KMS-11 (cell line): Measurements from ENCODE around the gene KIAA0825.

Experiments used
- H2AFZ ChIP-seq: fragments of 200-600 bp; sonication (generic); 2 replicates; pipeline ENCODE4 v1.6.1; 2016; ENCODE audit warnings: antibody characterized with exemption, mixed run types, low read depth
- H3K27ac ChIP-seq: fragments of 200-600 bp; sonication (generic); 2 replicates; pipeline ENCODE4 v1.6.1; 2016; ENCODE audit warnings: mild to moderate bottlenecking, mixed run types
- H3K27me3 ChIP-seq: fragments of 200-600 bp; sonication (generic); 2 replicates; pipeline ENCODE4 v1.6.1; 2017; ENCODE audit warnings: mild to moderate bottlenecking, low read depth, mixed run types, moderate library complexity; ENCODE audit not compliant: insufficient read depth
- H3K36me3 ChIP-seq: fragments of 200-600 bp; sonication (generic); 2 replicates; pipeline ENCODE4 v1.6.1; 2017; ENCODE audit warnings: mild to moderate bottlenecking, mixed run types; ENCODE audit not compliant: insufficient read depth
- H3K4me1 ChIP-seq: fragments of 200-600 bp; sonication (generic); 2 replicates; pipeline ENCODE4 v1.6.1; 2016; ENCODE audit warnings: mild to moderate bottlenecking, low read depth, mixed run types; ENCODE audit not compliant: poor library complexity, severe bottlenecking
- H3K4me2 ChIP-seq: fragments of 200-600 bp; sonication (generic); 2 replicates; pipeline ENCODE4 v1.7.0; 2016; ENCODE audit warnings: mild to moderate bottlenecking, mixed run types
- H3K4me3 ChIP-seq: fragments of 200-600 bp; sonication (generic); IDR thresholded peaks from 2 replicates; pipeline ENCODE4 v1.6.1; 2017; ENCODE audit warnings: low read depth, low read length, mixed read lengths; ENCODE audit not compliant: insufficient read depth
- H3K79me2 ChIP-seq: fragments of 200-600 bp; sonication (generic); 2 replicates; pipeline ENCODE4 v1.6.1; 2016; ENCODE audit warnings: low read depth, mixed run types; ENCODE audit not compliant: insufficient read depth
- H3K9ac ChIP-seq: fragments of 200-600 bp; sonication (generic); 2 replicates; pipeline ENCODE4 v1.6.1; 2016; ENCODE audit warnings: mild to moderate bottlenecking, mixed run types
- H4K20me1 ChIP-seq: fragments of 200-600 bp; sonication (generic); 2 replicates; pipeline ENCODE4 v1.6.1; 2016; ENCODE audit warnings: mild to moderate bottlenecking, mixed run types; ENCODE audit not compliant: insufficient read depth
- CTCF ChIP-seq: fragments of 200-600 bp; sonication (generic); conservative IDR thresholded peaks from 2 replicates; pipeline ENCODE4 v1.6.1; 2017; ENCODE audit warnings: low read depth, mild to moderate bottlenecking, antibody characterized with exemption, low read length, moderate library complexity, mixed read lengths

The KIAA0825 gene

DNA sequence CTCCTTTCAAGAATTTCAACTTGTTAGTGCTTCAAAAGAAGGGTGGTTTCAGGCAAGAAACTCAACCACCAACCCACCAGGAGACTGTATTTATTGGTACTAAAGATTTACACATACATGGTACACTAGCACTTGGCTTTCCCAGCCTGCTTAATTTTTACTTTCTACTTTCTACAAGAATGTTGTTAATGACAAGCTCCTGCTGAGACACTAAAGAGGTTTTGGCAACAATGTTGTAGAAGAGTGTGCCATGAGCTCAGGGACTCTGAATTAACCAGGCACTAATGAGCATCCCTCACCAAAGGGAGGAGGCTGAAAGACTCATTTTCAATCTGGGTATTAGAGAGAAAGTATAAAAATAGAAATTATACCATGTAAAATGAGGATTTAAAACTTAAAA is 195.0 kb downstream of the KIAA0825 start:
- TF ChIP-seq CTCF, result no peak
- Histone ChIP-seq H3K9ac (no peak overlapping the region), H3K79me2 (no peaks in the 10 kb centered on the region), H2AFZ (no peak overlapping the region), H3K27me3 (no peaks in the 10 kb centered on the region), H3K4me3 (no peak overlapping the region), H4K20me1 (no peaks in the 10 kb centered on the region), H3K4me1 (no peaks in the 10 kb centered on the region), H3K27ac (no peak overlapping the region), H3K4me2 (no peak overlapping the region), H3K36me3 (no peaks in the 10 kb centered on the region)

DNA sequence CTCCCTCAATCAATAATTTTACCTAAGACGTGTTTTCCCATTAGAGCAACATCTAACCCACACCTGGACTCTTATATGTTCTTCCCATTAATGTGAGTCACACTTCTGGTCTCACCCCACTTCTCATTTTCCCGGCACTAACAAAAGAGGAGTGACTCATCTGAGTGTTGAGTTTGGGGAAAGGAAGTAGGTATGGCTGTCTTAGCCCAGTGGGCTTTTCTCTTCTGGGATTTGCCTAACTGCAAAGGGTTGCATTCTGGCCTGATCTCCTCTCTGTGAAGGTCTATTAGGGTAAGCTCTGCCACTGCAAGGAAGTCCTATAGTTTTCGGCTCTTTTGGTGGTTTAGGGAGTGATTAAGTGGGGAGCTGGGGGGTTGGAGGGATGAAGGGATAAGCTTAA is 195.6 kb downstream of the KIAA0825 start:
- no peak overlapping the region for H3K4me2 ChIP-seq
- no peaks in the 10 kb centered on the region for H3K36me3 ChIP-seq
- H3K4me1 ChIP-seq, result no peaks in the 10 kb centered on the region
- TF ChIP-seq CTCF, result no peak
- H3K27me3 ChIP-seq, result no peaks in the 10 kb centered on the region
- H3K9ac ChIP-seq, result no peak overlapping the region
- no peaks in the 10 kb centered on the region for H3K79me2 ChIP-seq
- no peak overlapping the region for H3K4me3 ChIP-seq
- no peak overlapping the region for H2AFZ ChIP-seq
- no peak overlapping the region for H3K27ac ChIP-seq
- no peaks in the 10 kb centered on the region for H4K20me1 ChIP-seq

DNA sequence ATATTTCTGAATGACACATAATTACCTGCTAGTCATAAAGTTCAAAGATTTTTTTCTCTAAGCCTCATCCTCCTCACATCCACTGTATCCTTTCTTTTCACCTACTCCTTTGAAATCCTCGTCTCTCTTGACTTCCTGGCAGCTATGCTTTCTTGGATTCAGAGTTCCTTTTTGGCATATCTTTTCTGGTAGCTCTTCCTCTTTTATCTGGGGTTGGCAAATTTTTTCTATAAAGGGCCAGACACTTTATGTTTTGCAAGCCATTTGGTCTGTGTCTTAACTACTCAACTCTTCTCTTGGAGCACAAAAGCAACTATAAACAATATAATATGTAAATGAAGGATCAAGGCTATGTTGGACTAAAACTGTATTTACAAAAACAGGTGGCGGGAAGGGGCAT is 197.5 kb downstream of the KIAA0825 start:
- no peaks in the 10 kb centered on the region for H4K20me1 ChIP-seq
- no peak overlapping the region for H2AFZ ChIP-seq
- H3K4me2 ChIP-seq, result no peak overlapping the region
- no peaks in the 10 kb centered on the region for H3K27me3 ChIP-seq
- no peaks in the 10 kb centered on the region for H3K36me3 ChIP-seq
- no peak for TF ChIP-seq CTCF
- no peaks in the 10 kb centered on the region for H3K4me1 ChIP-seq
- no peak overlapping the region for H3K27ac ChIP-seq
- no peaks in the 10 kb centered on the region for H3K79me2 ChIP-seq
- H3K9ac ChIP-seq, result no peak overlapping the region
- H3K4me3 ChIP-seq, result no peak overlapping the region

- Histone ChIP-seq H4K20me1 (no peaks in the 10 kb centered on the region), H3K4me3 (no peak overlapping the region), H3K27me3 (no peaks in the 10 kb centered on the region), H3K27ac (no peak overlapping the region), H3K79me2 (no peaks in the 10 kb centered on the region), H3K4me2 (no peak overlapping the region), H3K9ac (no peak overlapping the region), H3K36me3 (no peaks in the 10 kb centered on the region), H3K4me1 (no peaks in the 10 kb centered on the region), H2AFZ (no peak overlapping the region)
- TF ChIP-seq CTCF, result no peak
Measured at GRCh38 chr5:94415798-94416197, 202.6 kb downstream of the KIAA0825 start.

GRCh38 chr5:94409440-94409839 is 209.0 kb downstream of the KIAA0825 start:
- Histone ChIP-seq H3K9ac (no peak overlapping the region), H4K20me1 (no peaks in the 10 kb centered on the region), H3K27ac (no peak overlapping the region), H3K4me1 (no peaks in the 10 kb centered on the region), H3K4me2 (no peak overlapping the region), H3K27me3 (no peaks in the 10 kb centered on the region), H3K4me3 (no peak overlapping the region), H2AFZ (no peak overlapping the region), H3K36me3 (no peaks in the 10 kb centered on the region), H3K79me2 (no peaks in the 10 kb centered on the region)
- no peak for TF ChIP-seq CTCF
